Heart left ventricle (tissue), 13 donors: ENCODE results near the gene KRT6B.

Experiments used
- POLR2A ChIP-seq, 2 donors: fragments of 450-650 bp; IDR thresholded peaks; one replicate each; pipeline ENCODE4 v1.6.1; 2017; ENCODE audit warnings: antibody characterized with exemption in 2 of 2, mild to moderate bottlenecking in 2 of 2, moderate library complexity in 2 of 2
- TF ChIP-seq, protein P1 (sequence below), 12 donors: fragments of 200-600 bp; sonication (generic) in 4 of 12; IDR thresholded peaks; one replicate each; pipeline versions ENCODE4 v1.5.0 to v1.8.0; 2018 to 2022; ENCODE audit warnings: antibody characterized with exemption in 12 of 12, mild to moderate bottlenecking in 5 of 12
- donor health status: ischemic (EF 13 %, LVEDD 7.1; RV severe dilation, severe dysfunction).
- donor health status: DM: no; HTN: yes; CAD: no.
- donor health status: DM: no; HTN: no; CAD: no.
- donor health status: ischemic (EF 25% LVEDD 6.9; RV normal size, moderate dysfunction).
- donor health status: ischemic (EF 25% LVEDD 5.7; RV mildly dilated, moderate dysfunction).
- donor health status: ischemic (EF 35%, LVEDD 5.7; RV mildly dilated, moderate dysfunction).
- donor health status: nonischemic (EF 11% LVEDD 7.7; RV severe dilation, severe dysfunction).
- donor health status: DM: yes; HTN: yes; CAD: no.
- donor health status: PGD.
- donor health status: ischemic (EF 29% LVEDD 5.4; RV normal size, mild dysfunction).
- donor health status: nonischemic (EF 23%, LVEDD 6.1; RV moderate dilation, normal function).

DNA sequence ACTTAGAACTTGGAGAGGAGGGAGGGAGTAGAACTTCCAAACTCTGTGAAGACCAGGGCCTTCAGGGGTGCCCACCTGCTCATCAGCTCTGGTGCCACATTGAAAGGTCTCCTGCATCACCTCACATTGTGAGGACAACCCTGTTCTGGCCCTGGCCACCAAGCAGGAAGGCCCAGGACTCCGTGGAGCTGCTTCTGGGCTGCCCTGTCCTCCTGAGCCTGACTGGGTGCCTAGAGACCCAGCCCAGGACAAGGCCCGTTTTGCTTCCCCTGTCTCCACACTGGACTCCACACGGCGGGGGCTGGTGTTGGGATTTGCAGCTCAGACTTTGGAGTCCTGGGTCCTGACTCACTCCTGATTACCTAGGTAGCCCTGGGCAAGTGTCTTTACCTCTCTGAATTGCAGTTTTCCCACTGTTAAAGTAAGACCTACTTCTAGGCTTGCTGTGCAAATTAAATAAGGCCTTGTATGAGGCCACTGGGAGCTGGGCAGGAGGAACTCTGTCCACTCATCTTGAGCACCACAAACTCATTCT, 33.3 kb downstream of the KRT6B start:
- TF ChIP-seq, protein P1, sequence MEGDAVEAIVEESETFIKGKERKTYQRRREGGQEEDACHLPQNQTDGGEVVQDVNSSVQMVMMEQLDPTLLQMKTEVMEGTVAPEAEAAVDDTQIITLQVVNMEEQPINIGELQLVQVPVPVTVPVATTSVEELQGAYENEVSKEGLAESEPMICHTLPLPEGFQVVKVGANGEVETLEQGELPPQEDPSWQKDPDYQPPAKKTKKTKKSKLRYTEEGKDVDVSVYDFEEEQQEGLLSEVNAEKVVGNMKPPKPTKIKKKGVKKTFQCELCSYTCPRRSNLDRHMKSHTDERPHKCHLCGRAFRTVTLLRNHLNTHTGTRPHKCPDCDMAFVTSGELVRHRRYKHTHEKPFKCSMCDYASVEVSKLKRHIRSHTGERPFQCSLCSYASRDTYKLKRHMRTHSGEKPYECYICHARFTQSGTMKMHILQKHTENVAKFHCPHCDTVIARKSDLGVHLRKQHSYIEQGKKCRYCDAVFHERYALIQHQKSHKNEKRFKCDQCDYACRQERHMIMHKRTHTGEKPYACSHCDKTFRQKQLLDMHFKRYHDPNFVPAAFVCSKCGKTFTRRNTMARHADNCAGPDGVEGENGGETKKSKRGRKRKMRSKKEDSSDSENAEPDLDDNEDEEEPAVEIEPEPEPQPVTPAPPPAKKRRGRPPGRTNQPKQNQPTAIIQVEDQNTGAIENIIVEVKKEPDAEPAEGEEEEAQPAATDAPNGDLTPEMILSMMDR (IDR thresholded peaks at IDR 0.05) = no peak
- TF ChIP-seq POLR2A (IDR thresholded peaks at IDR 0.05) = no peak
